Stimulated activated memory B cell treated with anti-CD40 and anti-IgM and Interleukin-4, amounts not matched to agents 10 μg/mL and 1 μg/mL and 100 μg/mL, for 72 hours (primary cell): Measurements from ENCODE around the gene IRF9.
"Not testable (repeated sequence)": the region's sequence is repeated elsewhere in the genome, so short reads cannot be mapped to it uniquely, and the experiment has no call there.

ENCODE experiments used
- ATAC-seq: fragments of 150-1000 bp; cut with Tn5 transposase; 2 replicates; pipeline ENCODE4 v1.10.0; 2021
- H3K27ac Mint-ChIP-seq: one replicate; pipeline ENCODE4 v1.8.0; 2022; ENCODE audit warnings: mild to moderate bottlenecking, mixed read lengths
- H3K27me3 Mint-ChIP-seq: one replicate; pipeline ENCODE4 v1.8.0; 2022; ENCODE audit warnings: mixed read lengths
- H3K36me3 Mint-ChIP-seq: one replicate; pipeline ENCODE4 v1.8.0; 2022; ENCODE audit warnings: mixed read lengths
- H3K4me1 Mint-ChIP-seq: one replicate; pipeline ENCODE4 v1.8.0; 2022; ENCODE audit warnings: mixed read lengths
- H3K4me3 Mint-ChIP-seq: one replicate; pipeline ENCODE4 v1.8.0; 2022; ENCODE audit warnings: mild to moderate bottlenecking, moderate library complexity, mixed read lengths
- H3K9me3 Mint-ChIP-seq: one replicate; pipeline ENCODE4 v1.8.0; 2022; ENCODE audit warnings: mixed read lengths

The IRF9 gene

GRCh38 chr14:24202538-24202937 is 41.5 kb downstream of the IRF9 start:
- peaks cover 76% of the 10 kb centered on the region for H3K36me3 Mint-ChIP-seq
- not testable (repeated sequence) for H3K9me3 Mint-ChIP-seq, H3K27me3 Mint-ChIP-seq, ATAC-seq, H3K27ac Mint-ChIP-seq, H3K4me3 Mint-ChIP-seq
- H3K4me1 Mint-ChIP-seq = peaks cover 43% of the 10 kb centered on the region

GRCh38 chr14:24203249-24203886 is 42.3 kb downstream of the IRF9 start:
- peaks cover 83% of the 10 kb centered on the region for H3K36me3 Mint-ChIP-seq
- not testable (repeated sequence) for H3K27ac Mint-ChIP-seq, H3K27me3 Mint-ChIP-seq, H3K9me3 Mint-ChIP-seq, H3K4me3 Mint-ChIP-seq, ATAC-seq
- H3K4me1 Mint-ChIP-seq = peaks cover 41% of the 10 kb centered on the region

GRCh38 chr14:24204163-24205146 is 43.4 kb downstream of the IRF9 start:
- Mint-ChIP-seq H3K27ac (no peak overlapping the region), H3K4me1 (peaks cover 30% of the 10 kb centered on the region), H3K4me3 (no peak overlapping the region), H3K9me3 (peaks cover 5% of the 10 kb centered on the region), H3K36me3 (peaks cover 74% of the 10 kb centered on the region), H3K27me3 (no peaks in the 10 kb centered on the region)
- ATAC-seq = no peak

- no peak for ATAC-seq
- H3K27ac Mint-ChIP-seq = peak overlapping the region; percentile 74
- no peaks in the 10 kb centered on the region for H3K27me3 Mint-ChIP-seq
- peaks cover 80% of the 10 kb centered on the region for H3K36me3 Mint-ChIP-seq
- H3K9me3 Mint-ChIP-seq = peaks cover 5% of the 10 kb centered on the region
- no peak overlapping the region for H3K4me3 Mint-ChIP-seq
- H3K4me1 Mint-ChIP-seq = peaks cover 38% of the 10 kb centered on the region
Observed at GRCh38 chr14:24206260-24207103, 45.4 kb downstream of the IRF9 start.

- Mint-ChIP-seq H3K36me3 (peaks cover 77% of the 10 kb centered on the region), H3K4me1 (peaks cover 42% of the 10 kb centered on the region), H3K4me3 (no peak overlapping the region), H3K27ac (peak overlapping the region; percentile 74), H3K27me3 (no peaks in the 10 kb centered on the region), H3K9me3 (peaks cover 5% of the 10 kb centered on the region)
- ATAC-seq = peak; percentile 39
Observed at GRCh38 chr14:24207104-24207551, 46.1 kb downstream of the IRF9 start.

GRCh38 chr14:24207625-24208024 is 46.6 kb downstream of the IRF9 start:
- H3K36me3 Mint-ChIP-seq = peaks cover 72% of the 10 kb centered on the region
- no peak overlapping the region for H3K4me3 Mint-ChIP-seq
- peaks cover 47% of the 10 kb centered on the region for H3K4me1 Mint-ChIP-seq
- no peaks in the 10 kb centered on the region for H3K27me3 Mint-ChIP-seq
- no peak for ATAC-seq
- H3K27ac Mint-ChIP-seq = no peak overlapping the region
- peaks cover 4% of the 10 kb centered on the region for H3K9me3 Mint-ChIP-seq

GRCh38 chr14:24211311-24211710 is 50.2 kb downstream of the IRF9 start:
- no peak for ATAC-seq
- no peak overlapping the region for H3K4me3 Mint-ChIP-seq
- no peaks in the 10 kb centered on the region for H3K27me3 Mint-ChIP-seq
- no peaks in the 10 kb centered on the region for H3K9me3 Mint-ChIP-seq
- peaks cover 43% of the 10 kb centered on the region for H3K36me3 Mint-ChIP-seq
- peaks cover 60% of the 10 kb centered on the region for H3K4me1 Mint-ChIP-seq
- H3K27ac Mint-ChIP-seq = peak overlapping the region; percentile 94

GRCh38 chr14:24212924-24213865 is 52.1 kb downstream of the IRF9 start, which contains the start of gene CHMP4A:
Gene CHMP4A (minus strand): TSS chr14:24213488. CDS start chr14:24213439, 49 bp downstream.
- Mint-ChIP-seq H3K36me3 (peaks cover 24% of the 10 kb centered on the region), H3K27me3 (no peaks in the 10 kb centered on the region), H3K27ac (peak within 1 kb of the TSS; percentile 94), H3K4me1 (peaks cover 50% of the 10 kb centered on the region), H3K9me3 (no peaks in the 10 kb centered on the region), H3K4me3 (peak within 1 kb of the TSS; percentile 87)
- peak; percentile 92 for ATAC-seq

- peaks cover 20% of the 10 kb centered on the region for H3K36me3 Mint-ChIP-seq
- peaks cover 50% of the 10 kb centered on the region for H3K4me1 Mint-ChIP-seq
- no peaks in the 10 kb centered on the region for H3K9me3 Mint-ChIP-seq
- H3K4me3 Mint-ChIP-seq = peak overlapping the region; percentile 87
- no peaks in the 10 kb centered on the region for H3K27me3 Mint-ChIP-seq
- H3K27ac Mint-ChIP-seq = peak overlapping the region; percentile 94
- ATAC-seq = no peak
Observed at GRCh38 chr14:24213866-24214662, 53.0 kb downstream of the IRF9 start.

- Mint-ChIP-seq H3K9me3 (no peaks in the 10 kb centered on the region), H3K4me1 (peaks cover 44% of the 10 kb centered on the region), H3K36me3 (peaks cover 15% of the 10 kb centered on the region), H3K27me3 (no peaks in the 10 kb centered on the region), H3K4me3 (peak within 1 kb of the TSS; percentile 93), H3K27ac (peak within 1 kb of the TSS; percentile 94)
- peak; percentile 90 for ATAC-seq
Observed at GRCh38 chr14:24215495-24216344, 54.7 kb downstream of the IRF9 start, which contains the start of gene MDP1. Gene MDP1 (minus strand): TSS chr14:24216066. CDS start chr14:24215955, 111 bp downstream.
